Fibroblast of lung (primary cell): ENCODE measurements around the gene HSPD1. TPM values are rescaled to one million over a fixed set of nuclear protein-coding genes. Genes with fewer than 3 reads are reported as not detected.

ENCODE experiments used
- DNase-seq, 2 donors: peaks; one replicate each; pipeline versions ENCODE4 v3.0.0 to v3.0.0-alpha.2; 2010; ENCODE audit warnings: low read depth in 2 of 2
- H2AFZ ChIP-seq: 2 replicates; pipeline ENCODE4 v1.5.1; 2012; ENCODE audit warnings: low read length, control low read depth, inconsistent platforms
- H3K27ac ChIP-seq: 2 replicates; pipeline ENCODE4 v1.5.1; 2011; ENCODE audit warnings: low read length, control low read depth; ENCODE audit not compliant: insufficient read depth
- H3K27me3 ChIP-seq: 2 replicates; pipeline ENCODE4 v1.5.1; 2011; ENCODE audit warnings: mild to moderate bottlenecking, low read length; ENCODE audit not compliant: control insufficient read depth, insufficient read depth
- H3K36me3 ChIP-seq: 2 replicates; pipeline ENCODE4 v1.5.1; 2011; ENCODE audit warnings: low read length; ENCODE audit not compliant: control insufficient read depth, insufficient read depth
- H3K4me1 ChIP-seq: 2 replicates; pipeline ENCODE4 v1.5.1; 2011; ENCODE audit warnings: low read length; ENCODE audit not compliant: control insufficient read depth, insufficient read depth; ENCODE audit errors: extremely low read depth
- H3K4me2 ChIP-seq: 2 replicates; pipeline ENCODE4 v1.5.1; 2011; ENCODE audit warnings: low read length, control low read depth; ENCODE audit not compliant: insufficient read depth; ENCODE audit errors: extremely low read depth
- H3K4me3 ChIP-seq, 4 experiments: fragments of 200-600 bp in 1 of 4; sonication (generic) in 1 of 4; replicated peaks in 1 of 4; 2 replicates each; pipeline ENCODE4 v1.5.1; 2011 to 2016; ENCODE audit warnings: low read length in 4 of 4, low read depth in 3 of 4, mild to moderate bottlenecking in 3 of 4, control low read depth in 2 of 4, inconsistent platforms in 1 of 4, mixed read lengths in 1 of 4; ENCODE audit not compliant: insufficient read depth in 1 of 4; ENCODE audit errors: control extremely low read depth in 1 of 4
- H3K79me2 ChIP-seq: 2 replicates; pipeline ENCODE4 v1.5.1; 2012; ENCODE audit warnings: mild to moderate bottlenecking, low read length, inconsistent platforms; ENCODE audit not compliant: control insufficient read depth, insufficient read depth
- H3K9ac ChIP-seq: 2 replicates; pipeline ENCODE4 v1.5.1; 2011; ENCODE audit warnings: mild to moderate bottlenecking, low read length, control low read depth; ENCODE audit not compliant: insufficient read depth
- H3K9me3 ChIP-seq: 2 replicates; pipeline ENCODE4 v1.5.1; 2012; ENCODE audit warnings: low read depth, low read length; ENCODE audit not compliant: control insufficient read depth, insufficient read depth
- H4K20me1 ChIP-seq: 2 replicates; pipeline ENCODE4 v1.5.1; 2011; ENCODE audit warnings: low read length; ENCODE audit not compliant: control insufficient read depth, insufficient read depth; ENCODE audit errors: extremely low read depth
- CTCF ChIP-seq, 2 donors: IDR thresholded peaks in 1 of 2; conservative IDR thresholded peaks in 1 of 2; 1 replicate in 1 of 2; 2 replicates in 1 of 2; pipeline ENCODE4 v1.5.1; 2011 to 2012; ENCODE audit warnings: low read length in 2 of 2, control low read depth in 1 of 2, inconsistent platforms in 1 of 2, low read depth in 1 of 2, mild to moderate bottlenecking in 1 of 2
- EZH2 ChIP-seq: IDR thresholded peaks from 2 replicates; pipeline ENCODE4 v1.5.1; 2012; ENCODE audit warnings: low read length, control low read depth, mild to moderate bottlenecking; ENCODE audit errors: missing control alignments
- polyA plus RNA-seq, 2 donors: library from polyadenylated mRNA; depleted of rRNA in 1 of 2; stranded (reverse) in 1 of 2; unstranded in 1 of 2; fragments of >200 nt; gene quantifications; 2 replicates each; pipeline ENCODE4 v1.2.1, GENCODE V29; 2011 to 2012; ENCODE audit warnings: missing spikeins in 1 of 2
- total RNA-seq: library from RNA; depleted of rRNA; stranded (reverse); fragments of >200 nt; gene quantifications from 2 replicates; pipeline ENCODE4 v1.2.1, GENCODE V29; 2014

The HSPD1 gene
- total and polyA plus RNA-seq, 2 donors (not counting 1 experiment from before 2014, with no cell fraction given), result 175 to 198 TPM

GRCh38 chr2:197496695-197497094, 2.9 kb downstream of the HSPD1 start:
- no peak for DNase-seq
- Histone ChIP-seq H3K27me3 (no peaks in the 10 kb centered on the region), H2AFZ (no peak overlapping the region), H3K9ac (no peak overlapping the region), H3K36me3 (peaks cover 8% of the 10 kb centered on the region), H3K27ac (no peak overlapping the region), H3K9me3 (no peaks in the 10 kb centered on the region), H3K4me1 (peaks cover 4% of the 10 kb centered on the region), H4K20me1 (no peaks in the 10 kb centered on the region), H3K79me2 (peaks cover 62% of the 10 kb centered on the region), H3K4me2 (peak overlapping the region; percentile 42), H3K4me3 (peak overlapping the region in 1 of 4 experiments; percentile 96)
- no peak for TF ChIP-seq CTCF (conservative IDR thresholded peaks at IDR 0.05 in 1 of 2, IDR thresholded peaks at IDR 0.05 in 1 of 2; ENCODE audit: low read depth in 1 of 2, low read length in 2 of 2)
- no peak for TF ChIP-seq EZH2

- H3K36me3 ChIP-seq, result peaks cover 11% of the 10 kb centered on the region
Observed at GRCh38 chr2:197495433-197496134, 4.1 kb downstream of the HSPD1 start.

GRCh38 chr2:197487385-197487784, 12.3 kb downstream of the HSPD1 start:
- Histone ChIP-seq H3K4me2 (no peak overlapping the region), H3K27ac (no peak overlapping the region), H2AFZ (no peak overlapping the region), H3K36me3 (peaks cover 7% of the 10 kb centered on the region), H3K79me2 (no peaks in the 10 kb centered on the region), H3K9ac (no peak overlapping the region), H3K4me3 (no peak overlapping the region), H3K27me3 (no peaks in the 10 kb centered on the region), H3K9me3 (no peaks in the 10 kb centered on the region), H3K4me1 (no peaks in the 10 kb centered on the region), H4K20me1 (no peaks in the 10 kb centered on the region)
- TF ChIP-seq EZH2, result no peak
- no peak for TF ChIP-seq CTCF (conservative IDR thresholded peaks at IDR 0.05 in 1 of 2, IDR thresholded peaks at IDR 0.05 in 1 of 2; ENCODE audit: low read depth in 1 of 2, low read length in 2 of 2)
- DNase-seq, result no peak

More at GRCh38 chr2:197495433-197496134, 4.1 kb downstream of the HSPD1 start:
- TF ChIP-seq CTCF (conservative IDR thresholded peaks at IDR 0.05 in 1 of 2, IDR thresholded peaks at IDR 0.05 in 1 of 2; ENCODE audit: low read depth in 1 of 2, low read length in 2 of 2), result no peak
- no peak for TF ChIP-seq EZH2
- H3K27me3 ChIP-seq, result no peaks in the 10 kb centered on the region
- H3K9ac ChIP-seq, result no peak overlapping the region
- no peak overlapping the region for H3K4me2 ChIP-seq
- no peaks in the 10 kb centered on the region for H3K9me3 ChIP-seq
- no peak overlapping the region for H2AFZ ChIP-seq
- no peak overlapping the region for H3K4me3 ChIP-seq
- peaks cover 4% of the 10 kb centered on the region for H3K4me1 ChIP-seq
- no peaks in the 10 kb centered on the region for H4K20me1 ChIP-seq
- no peak overlapping the region for H3K27ac ChIP-seq
- peaks cover 51% of the 10 kb centered on the region for H3K79me2 ChIP-seq
- no peak for DNase-seq
